Keratinocyte (primary cell): ENCODE results near the gene CISD1.

ENCODE experiments used
- EZH2 ChIP-seq: IDR thresholded peaks from one replicate; pipeline ENCODE4 v1.6.1; 2012; ENCODE audit warnings: inconsistent platforms, mild to moderate bottlenecking, low read length, moderate library complexity
- TF ChIP-seq, protein P1 (sequence below), 3 experiments: IDR thresholded peaks in 1 of 3; conservative IDR thresholded peaks in 1 of 3; optimal IDR thresholded peaks in 1 of 3; 2 replicates in 2 of 3; 3 replicates in 1 of 3; pipeline versions ENCODE3 to v1.5.1; 2011; ENCODE audit warnings: low read length in 3 of 3, mild to moderate bottlenecking in 3 of 3, moderate library complexity in 2 of 3, control low read depth in 1 of 3, inconsistent platforms in 1 of 3; ENCODE audit not compliant: insufficient read depth in 2 of 3; ENCODE audit errors: extremely low read depth in 1 of 3

DNA sequence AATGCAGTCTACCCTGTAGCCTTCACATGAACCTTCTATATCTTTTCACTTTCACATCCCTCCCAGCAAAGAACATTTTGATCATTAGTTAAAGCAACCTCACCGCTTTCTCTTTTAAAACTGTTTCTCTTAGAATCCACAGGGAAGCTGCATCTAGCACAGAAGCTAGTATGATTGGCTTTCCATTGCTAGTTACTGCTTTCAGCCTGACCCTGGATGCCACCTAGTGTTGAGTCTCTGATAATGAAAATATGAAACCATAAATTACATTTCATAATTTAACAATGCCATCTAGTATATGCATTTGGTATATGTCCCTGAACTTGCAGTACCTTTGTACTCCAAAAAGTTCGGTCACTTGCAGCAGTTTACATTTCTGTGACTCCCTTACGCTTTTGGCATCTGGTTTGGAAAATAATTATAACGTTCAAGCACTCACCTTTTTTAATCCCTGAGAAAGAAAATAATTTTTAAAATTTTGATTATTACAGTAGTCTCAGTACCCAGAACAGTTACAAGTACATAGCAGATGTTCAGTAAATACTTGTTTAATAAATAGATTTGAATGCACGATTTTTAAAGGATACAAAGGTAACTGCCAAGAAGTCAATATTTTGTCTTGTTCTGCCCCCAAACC is 22.7 kb downstream of the CISD1 start:
- TF ChIP-seq, protein P1, sequence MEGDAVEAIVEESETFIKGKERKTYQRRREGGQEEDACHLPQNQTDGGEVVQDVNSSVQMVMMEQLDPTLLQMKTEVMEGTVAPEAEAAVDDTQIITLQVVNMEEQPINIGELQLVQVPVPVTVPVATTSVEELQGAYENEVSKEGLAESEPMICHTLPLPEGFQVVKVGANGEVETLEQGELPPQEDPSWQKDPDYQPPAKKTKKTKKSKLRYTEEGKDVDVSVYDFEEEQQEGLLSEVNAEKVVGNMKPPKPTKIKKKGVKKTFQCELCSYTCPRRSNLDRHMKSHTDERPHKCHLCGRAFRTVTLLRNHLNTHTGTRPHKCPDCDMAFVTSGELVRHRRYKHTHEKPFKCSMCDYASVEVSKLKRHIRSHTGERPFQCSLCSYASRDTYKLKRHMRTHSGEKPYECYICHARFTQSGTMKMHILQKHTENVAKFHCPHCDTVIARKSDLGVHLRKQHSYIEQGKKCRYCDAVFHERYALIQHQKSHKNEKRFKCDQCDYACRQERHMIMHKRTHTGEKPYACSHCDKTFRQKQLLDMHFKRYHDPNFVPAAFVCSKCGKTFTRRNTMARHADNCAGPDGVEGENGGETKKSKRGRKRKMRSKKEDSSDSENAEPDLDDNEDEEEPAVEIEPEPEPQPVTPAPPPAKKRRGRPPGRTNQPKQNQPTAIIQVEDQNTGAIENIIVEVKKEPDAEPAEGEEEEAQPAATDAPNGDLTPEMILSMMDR (optimal IDR thresholded peaks at IDR 0.05 in 1 of 3, IDR thresholded peaks at IDR 0.05 in 1 of 3, conservative IDR thresholded peaks at IDR 0.05 in 1 of 3; ENCODE audit: extremely low read depth in 1 of 3, insufficient read depth in 2 of 3, low read length in 3 of 3), result peak; percentile 49 to 73 (median 65)
- no peak for TF ChIP-seq EZH2
